ENCODE results near the gene KLF13. TPM values are rescaled to one million over a fixed set of nuclear protein-coding genes. Genes with fewer than 3 reads are reported as not detected.

The KLF13 gene
- total RNA-seq, 2 experiments from 2014 or later: 112 to 120 TPM

DNA sequence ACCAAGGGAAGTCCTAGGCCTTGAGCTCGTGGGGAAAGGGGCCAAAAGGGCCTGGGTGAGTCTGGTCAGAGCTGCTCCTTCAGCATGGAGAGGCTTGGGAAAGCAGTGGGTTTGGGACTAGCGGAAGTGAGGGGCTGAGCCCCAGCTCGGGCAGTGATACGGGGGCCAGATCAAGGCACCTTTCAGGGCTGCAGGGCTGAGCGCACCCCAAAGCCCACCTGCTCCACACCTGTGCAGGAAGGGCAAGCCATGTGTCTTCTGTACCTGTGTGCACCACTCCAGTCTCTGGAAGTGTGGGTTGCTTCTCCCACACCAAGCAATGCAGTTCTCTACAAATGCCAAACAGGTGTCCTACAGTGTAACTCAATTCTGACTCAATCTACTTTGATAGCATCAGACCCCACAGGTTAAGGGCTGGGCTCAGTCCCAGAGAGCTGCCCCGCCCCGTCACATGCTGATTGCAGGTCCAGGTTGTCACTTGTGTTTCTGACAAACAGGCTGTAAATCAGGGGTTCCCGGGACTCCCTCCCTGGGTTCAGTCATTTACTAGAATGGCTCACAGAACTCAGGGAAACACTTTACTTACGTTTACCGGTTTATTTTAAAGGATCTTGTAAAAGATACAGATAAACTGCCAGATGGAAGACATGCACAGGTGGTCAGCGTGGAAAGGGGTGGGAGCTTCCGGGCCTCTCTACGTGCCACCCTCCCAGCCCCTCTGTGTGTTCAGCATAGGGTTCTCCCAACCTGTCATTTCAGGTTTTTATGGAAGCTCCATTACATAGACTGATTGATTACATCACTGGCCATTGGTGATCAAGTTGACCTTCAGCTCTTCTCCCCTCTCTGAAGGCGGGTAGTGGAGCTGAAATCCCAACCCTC is 28.8 kb upstream of the KLF13 start:
- POLR2A ChIA-PET: no interaction called here
- CTCF ChIA-PET: interaction anchor here (1.1 kb wide), 1 partner anchor 26 kb away, joined by 3 read pairs; no protein-coding TSS in a partner anchor

DNA sequence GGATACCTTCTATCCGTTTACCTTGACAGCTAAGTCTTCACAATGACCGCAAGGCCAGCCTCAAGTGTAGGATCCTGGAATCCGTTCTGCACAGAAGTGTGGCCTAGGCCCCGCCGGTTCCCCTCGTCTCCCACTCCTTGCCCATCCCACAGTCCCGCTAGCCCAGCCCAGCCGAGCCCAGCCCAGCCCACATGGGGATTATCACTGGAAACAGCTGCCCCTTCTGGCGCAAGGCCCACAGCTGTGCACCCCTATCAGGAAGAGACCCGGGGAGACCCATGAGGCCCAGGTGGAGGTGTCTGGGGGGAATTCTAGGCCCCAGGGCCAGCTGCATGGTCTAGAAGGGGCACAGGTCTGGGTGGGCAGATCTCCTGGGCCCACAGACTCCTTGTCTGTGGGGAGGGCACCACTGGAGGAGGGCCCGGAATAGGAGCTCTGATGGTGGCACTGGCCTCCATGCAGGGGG is 27.9 kb upstream of the KLF13 start:
- POLR2A ChIA-PET: interaction anchor here (0.7 kb wide), 1 partner anchor 20 kb away, joined by 5 read pairs; no protein-coding TSS in a partner anchor

GRCh38 chr15:31300208-31300661 is 26.4 kb upstream of the KLF13 start:
- ChIA-PET POLR2A (no interaction called here), CTCF (no interaction called here)

More for the DNA sequence above, 27.9 kb upstream of the KLF13 start:
- CTCF ChIA-PET: no interaction called here

DNA sequence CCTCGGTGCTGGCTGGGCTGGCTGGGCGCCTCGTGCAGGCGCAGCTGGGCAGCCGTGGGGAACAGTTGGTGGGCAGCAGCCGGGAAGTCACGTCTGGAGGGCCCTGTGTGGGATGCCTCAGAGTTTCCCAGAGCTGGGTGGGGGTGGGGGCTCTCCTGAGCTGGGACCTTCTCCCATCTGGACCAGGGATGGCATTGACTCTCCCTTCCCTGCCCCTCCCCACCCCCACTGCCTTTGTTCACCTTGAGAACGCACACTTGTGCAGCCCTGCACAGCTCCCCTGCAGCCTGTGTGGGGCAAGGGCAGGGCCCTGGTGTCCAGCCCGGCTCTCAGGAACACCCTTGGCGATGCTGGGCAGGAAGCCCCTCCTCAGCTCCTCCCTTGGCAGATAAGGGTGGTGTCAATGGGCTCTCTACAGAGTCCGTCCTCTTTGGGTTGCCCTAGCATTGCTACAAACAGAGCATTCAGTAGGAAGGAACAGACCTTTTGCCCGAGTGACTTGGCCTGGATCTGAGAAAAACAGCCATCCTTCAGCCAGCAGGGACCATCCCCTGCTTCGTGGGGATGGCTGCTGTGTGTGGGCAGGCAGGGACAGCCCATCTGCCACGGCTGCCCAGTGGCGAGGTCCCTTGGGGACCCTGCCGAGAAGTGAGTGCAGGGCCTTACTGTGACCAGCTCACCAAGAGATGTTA is 25.5 kb upstream of the KLF13 start:
- ChIA-PET POLR2A (no interaction called here), CTCF (no interaction called here)

GRCh38 chr15:31301673-31301990 is 25.0 kb upstream of the KLF13 start:
- ChIA-PET POLR2A (no interaction called here), CTCF (no interaction called here)

DNA sequence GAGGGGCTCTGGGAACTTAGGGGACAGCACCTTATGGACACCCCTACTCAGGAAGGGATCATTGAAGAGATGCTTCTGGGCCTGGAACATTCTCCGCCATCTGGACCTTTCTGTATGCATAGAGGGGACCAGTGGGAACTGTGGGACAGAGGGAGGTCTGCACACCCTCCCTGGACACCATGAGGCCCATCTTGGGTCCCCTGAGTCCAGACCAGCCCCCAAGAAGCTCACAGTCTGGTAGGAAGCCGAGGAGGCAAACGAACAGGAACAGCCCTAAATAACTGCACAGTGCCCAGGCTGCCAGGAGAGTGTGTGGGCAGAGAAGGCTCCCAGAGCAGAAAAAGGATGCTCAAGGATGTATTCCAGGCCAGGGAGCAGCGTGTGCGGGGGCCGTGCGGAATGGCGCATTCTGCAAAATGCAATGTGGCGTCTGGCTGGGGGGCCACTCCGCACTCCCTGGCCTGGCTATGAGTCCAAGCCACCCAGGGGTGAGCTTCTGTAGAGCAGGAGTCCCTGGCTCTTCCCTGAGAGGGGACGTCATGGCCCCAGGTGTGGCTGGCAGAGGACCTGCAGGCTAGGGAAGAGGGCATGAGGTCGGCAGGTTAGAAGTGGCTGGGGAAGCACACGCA is 24.5 kb upstream of the KLF13 start:
- ChIA-PET POLR2A (no interaction called here), CTCF (no interaction called here)

DNA sequence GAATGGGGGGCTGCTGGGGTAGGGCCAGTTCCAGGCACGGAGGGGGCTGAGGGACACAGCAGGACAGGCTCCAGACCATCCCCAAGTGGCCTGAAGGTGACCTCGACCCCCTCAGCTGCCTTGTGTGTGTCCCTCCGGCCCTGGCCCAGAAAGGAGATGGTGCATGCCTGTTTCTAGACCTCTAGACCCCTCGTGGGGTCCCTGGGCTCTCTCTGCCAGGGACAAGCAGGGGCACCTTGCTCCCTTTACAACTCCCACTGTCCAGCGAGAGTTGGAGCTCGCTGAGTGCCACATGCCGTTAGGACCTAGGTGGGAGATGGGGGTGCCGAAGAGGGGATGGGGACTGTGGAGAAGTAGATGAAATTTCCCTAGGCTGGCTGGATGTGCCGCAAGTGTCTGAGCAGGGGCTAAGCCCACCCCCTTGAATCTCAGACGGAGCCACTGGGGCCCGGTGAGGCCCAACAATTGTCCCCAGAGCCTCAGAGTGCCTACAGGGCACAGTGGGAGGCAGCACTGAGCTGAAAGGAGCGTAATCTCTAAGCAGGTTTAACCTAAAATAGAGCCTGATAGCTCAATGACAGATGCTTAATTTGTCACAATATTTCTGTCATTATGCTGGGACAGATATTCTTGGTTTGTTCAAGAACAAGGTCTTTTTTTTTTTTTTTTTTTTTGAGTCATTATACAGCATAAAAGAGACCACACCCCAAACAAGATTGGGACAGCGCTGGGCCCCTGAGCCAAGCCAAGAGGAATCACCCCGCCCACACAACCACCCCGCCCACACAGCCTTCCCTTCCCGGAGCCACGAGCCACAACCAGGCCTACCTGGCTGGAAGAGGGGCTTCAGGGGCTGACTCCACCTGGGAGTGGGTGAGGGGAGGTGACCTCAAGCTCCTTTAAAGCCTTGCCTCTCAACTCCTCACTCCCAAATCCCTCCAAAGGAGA is 23.6 kb upstream of the KLF13 start:
- ChIA-PET POLR2A (interaction anchor here (0.7 kb wide), 1 partner anchor 185 kb away, joined by 16 read pairs; no protein-coding TSS in a partner anchor), CTCF (interaction anchor here (0.7 to 1.6 kb wide), 5 partner anchors 21 to 172 kb away, joined by 3 to 6 read pairs (median 4); no protein-coding TSS in a partner anchor)

GRCh38 chr15:31303726-31304648 is 22.6 kb upstream of the KLF13 start:
- POLR2A ChIA-PET: interaction anchor here (0.7 kb wide), 1 partner anchor 44 kb away, joined by 4 read pairs; no protein-coding TSS in a partner anchor
- CTCF ChIA-PET: interaction anchor here (0.8 to 1.6 kb wide), 5 partner anchors 20 to 171 kb away, joined by 3 to 6 read pairs (median 3); no protein-coding TSS in a partner anchor

DNA sequence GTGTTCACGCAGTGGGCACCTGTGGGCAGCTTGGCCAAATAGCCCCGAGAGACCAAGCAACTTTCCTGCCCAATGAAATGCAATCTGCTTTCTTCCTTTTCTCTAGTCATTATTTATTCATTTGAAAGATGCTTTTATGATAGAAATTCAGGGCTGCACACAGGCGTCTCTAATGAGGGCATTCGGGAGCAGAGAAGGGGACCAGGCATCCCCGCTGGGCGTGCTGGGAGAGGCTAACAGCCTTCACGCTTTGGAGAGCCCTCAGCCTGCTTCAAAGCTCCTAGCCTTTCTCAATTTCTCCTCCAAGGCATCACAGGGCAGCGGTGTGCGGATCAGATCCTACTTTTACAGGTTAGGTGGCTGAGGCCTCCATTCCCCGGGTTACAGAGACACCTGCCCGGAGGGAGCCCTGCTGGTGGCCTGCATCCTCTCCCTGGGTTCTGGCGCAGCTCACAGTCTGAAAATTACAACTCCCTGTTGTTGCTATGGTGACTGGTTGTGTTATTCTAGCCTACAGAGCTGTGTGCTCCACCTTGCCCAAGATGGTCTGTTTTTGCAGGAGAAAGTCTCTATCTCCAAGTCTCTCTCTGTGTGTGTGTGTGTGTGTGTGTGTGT is 21.8 kb upstream of the KLF13 start:
- POLR2A ChIA-PET: no interaction called here
- CTCF ChIA-PET: interaction anchor here (1.1 kb wide), 1 partner anchor 28 kb away, joined by 3 read pairs; no protein-coding TSS in a partner anchor

DNA sequence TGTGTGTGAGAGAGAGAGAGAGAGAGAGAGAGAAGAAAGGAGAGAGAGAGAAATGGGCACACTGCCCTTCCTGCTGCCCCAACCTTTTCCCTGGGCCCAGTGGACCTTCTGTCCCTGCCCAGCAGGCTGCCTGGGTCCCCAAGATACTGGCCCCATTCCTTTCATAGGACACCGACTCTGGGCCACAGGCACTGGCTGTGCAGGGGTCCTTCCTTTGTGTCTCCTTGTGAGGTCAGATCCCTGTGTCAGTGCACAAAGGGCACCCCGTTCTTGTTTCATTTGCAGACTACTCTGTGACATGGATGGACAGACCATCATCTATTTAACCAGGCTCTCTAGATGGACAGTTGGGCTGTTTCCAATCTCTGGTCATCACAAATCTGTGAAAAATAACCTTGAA is 21.3 kb upstream of the KLF13 start:
- CTCF ChIA-PET: interaction anchor here (1.1 kb wide), 1 partner anchor 29 kb away, joined by 3 read pairs; no protein-coding TSS in a partner anchor
- POLR2A ChIA-PET: no interaction called here

DNA sequence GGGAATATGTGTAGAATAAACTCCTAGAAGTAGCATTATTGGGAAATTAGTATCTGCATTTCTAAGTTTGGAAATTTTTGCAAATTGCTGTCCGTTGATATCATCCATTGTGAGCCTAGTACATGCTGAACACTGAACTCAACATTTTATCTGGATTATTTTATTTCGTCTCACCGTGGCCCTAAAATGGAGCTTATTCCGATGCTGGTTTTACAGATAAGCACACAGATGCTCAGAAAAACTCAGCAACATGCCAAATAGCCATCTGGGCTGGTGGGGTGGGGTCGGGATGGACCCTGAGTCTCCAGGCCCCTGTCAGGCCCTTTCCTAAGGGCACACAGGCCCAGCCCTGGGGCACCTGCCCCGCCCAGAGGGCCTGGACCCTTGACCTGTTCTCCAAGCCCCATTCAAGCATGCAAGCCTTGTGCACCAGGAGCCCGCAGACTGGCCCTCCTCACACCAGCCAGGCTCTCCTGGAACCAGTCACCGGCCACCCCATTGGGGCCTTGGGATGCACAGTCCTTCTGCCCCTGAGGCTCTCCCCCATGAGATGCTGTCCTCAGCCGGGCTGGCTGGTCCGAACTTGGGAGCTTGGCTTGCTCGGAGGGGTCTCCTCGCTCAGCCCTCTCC is 20.7 kb upstream of the KLF13 start:
- ChIA-PET POLR2A (no interaction called here), CTCF (no interaction called here)

DNA sequence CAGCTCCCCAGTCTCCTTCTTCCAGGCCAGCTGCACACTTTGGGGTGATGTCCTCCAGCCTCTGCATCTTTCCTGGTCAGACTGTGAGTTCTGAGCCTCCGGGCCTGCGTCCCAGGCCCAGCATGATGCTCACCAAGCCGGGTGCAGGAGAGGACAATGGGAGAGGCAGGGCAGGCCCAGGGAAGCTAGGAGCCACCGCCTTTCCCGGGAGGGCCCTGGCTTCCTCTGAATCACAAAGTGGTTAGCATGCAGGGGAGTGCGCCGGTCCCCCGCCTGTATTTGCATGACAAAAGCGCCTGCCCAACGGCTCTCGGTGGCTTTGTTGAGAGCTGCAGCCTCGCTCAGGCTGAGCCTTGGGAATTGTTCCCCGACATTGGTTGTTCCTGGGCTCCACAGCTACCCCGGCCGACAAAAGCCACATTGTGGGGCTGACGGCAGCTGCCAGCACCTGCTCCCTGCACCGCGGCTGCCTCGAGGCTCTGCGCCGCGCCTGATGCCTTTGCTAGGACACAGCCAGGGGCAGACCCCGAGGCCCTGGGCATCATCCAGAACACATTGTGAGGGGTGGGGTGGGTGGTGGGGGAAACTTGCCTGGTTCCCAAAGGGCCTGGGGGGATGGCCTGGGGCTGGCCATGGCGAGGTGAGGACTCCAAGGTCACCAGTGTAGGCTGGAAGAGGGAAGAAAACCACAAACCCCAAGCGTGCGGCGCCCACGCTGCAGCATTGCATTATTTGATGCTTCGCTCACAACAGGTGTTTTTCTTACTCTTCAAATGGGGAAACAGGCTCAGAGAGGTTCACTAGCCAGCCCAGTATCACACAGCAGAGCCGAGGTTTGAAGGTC is 20.0 kb upstream of the KLF13 start:
- POLR2A ChIA-PET: no interaction called here
- CTCF ChIA-PET: interaction anchor here (1.1 kb wide), 1 partner anchor 13 kb away, joined by 3 read pairs; no protein-coding TSS in a partner anchor

DNA sequence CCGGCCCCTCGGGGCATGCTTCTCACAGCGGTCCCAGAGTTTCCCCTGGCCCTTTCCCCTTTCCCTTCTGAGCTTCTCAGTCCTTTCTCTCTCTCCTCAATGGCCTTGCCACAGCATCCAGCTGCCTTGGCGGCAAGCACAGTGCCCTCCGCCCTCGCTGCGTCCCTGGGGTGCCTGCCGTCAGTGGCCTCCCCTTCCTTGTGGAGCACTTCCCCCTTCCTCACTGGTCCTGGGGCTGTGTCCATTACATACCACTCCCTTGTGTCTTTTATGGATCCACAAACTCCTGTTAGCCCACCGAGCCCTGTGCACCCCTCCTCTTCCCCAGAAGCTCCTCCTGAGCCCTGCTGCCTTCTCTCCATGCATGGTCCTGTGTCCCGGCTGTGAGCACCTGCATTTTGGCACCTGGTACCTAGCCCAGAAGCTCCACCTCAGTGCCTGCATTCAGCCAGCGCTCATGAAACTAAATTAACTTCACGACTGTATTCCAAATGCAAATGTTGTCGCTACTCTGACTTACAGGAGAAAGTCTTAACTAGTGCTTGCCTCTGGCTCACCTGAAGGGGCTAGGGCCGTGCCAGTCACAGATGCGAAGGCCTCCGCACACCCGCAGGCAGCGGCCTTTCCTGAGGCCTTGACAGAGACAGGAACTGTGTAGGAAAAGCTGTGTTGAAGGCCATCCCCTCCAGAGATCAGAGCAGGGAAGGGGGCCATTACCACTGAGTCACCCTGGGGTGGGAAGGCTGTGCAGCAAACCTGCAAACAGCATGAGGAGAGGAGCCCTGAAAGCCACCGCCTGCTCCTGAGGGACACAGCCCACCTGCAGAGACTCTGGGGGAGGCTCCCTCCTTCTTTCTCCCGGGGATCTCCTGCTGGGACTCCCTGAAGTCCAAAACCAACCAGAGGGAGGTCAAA is 19.1 kb upstream of the KLF13 start:
- POLR2A ChIA-PET: interaction anchor here (0.5 kb wide), 1 partner anchor 8 kb away, joined by 3 read pairs; no protein-coding TSS in a partner anchor

DNA sequence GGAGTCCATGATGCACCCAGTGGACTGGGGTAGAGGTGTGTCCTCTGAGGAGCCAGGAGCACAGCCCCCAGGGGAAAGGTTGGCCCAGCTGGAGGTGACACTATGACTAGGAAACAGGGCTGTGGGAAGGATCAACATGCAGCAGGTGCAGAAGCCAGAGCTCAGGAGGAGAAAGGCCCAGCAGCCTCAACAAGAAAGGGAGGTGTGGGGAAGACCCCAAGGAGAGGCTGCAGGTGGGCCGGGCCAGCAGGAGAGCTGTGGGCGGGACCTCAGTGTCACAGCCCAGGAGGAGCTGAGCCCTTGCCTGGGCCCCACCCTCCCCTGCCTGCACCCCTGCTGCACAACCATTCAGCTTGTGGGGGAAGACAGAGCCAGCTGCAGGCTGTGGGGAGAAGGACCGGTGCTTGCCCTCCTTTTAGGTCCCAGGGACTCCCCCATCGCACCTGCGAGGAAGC is 18.4 kb upstream of the KLF13 start:
- POLR2A ChIA-PET: no interaction called here
- CTCF ChIA-PET: no interaction called here

More for the DNA sequence above, 19.1 kb upstream of the KLF13 start:
- CTCF ChIA-PET: interaction anchor here (1.1 kb wide), 1 partner anchor 12 kb away, joined by 3 read pairs; no protein-coding TSS in a partner anchor

Measured in activated CD8-positive, alpha-beta memory T cell treated with anti-CD3 and anti-CD28 coated beads for 36 hours (primary cell).